SU-DHL-6 (cell line): Measurements from ENCODE around the gene ACKR1.

Experiments used
- H2AFZ ChIP-seq: fragments of 200-600 bp; sonication (generic); 2 replicates; pipeline ENCODE4 v1.6.1; 2014; ENCODE audit warnings: low read depth, mild to moderate bottlenecking, moderate library complexity, mixed read lengths, antibody characterized with exemption, low read length; ENCODE audit not compliant: severe bottlenecking
- H3F3A ChIP-seq: fragments of 200-600 bp; shearing (Covaris generic); 2 replicates; pipeline ENCODE4 v1.6.0; 2016; ENCODE audit warnings: antibody characterized with exemption, mild to moderate bottlenecking; ENCODE audit not compliant: insufficient read depth
- H3K27ac ChIP-seq: fragments of 200-600 bp; sonication (generic); 2 replicates; pipeline ENCODE4 v1.5.1; 2016; ENCODE audit warnings: low read depth, mild to moderate bottlenecking, low read length, moderate library complexity, mixed read lengths
- H3K27me3 ChIP-seq: fragments of 200-600 bp; sonication (generic), shearing (Covaris generic); 2 replicates; pipeline ENCODE4 v1.6.0; 2014; ENCODE audit warnings: mild to moderate bottlenecking, low read length
- H3K36me3 ChIP-seq: fragments of 200-600 bp; sonication (generic); 2 replicates; pipeline ENCODE4 v1.6.1; 2014; ENCODE audit warnings: mild to moderate bottlenecking, low read length, mixed read lengths
- H3K4me2 ChIP-seq: fragments of 300-600, 200-600 bp; shearing (Covaris generic), sonication (generic); 2 replicates; pipeline ENCODE4 v1.6.0; 2014; ENCODE audit warnings: low read length, low read depth, mild to moderate bottlenecking; ENCODE audit not compliant: poor library complexity, severe bottlenecking
- H3K4me3 ChIP-seq: fragments of 200-600 bp; sonication (generic); 2 replicates; pipeline ENCODE4 v1.5.1; 2014; ENCODE audit warnings: antibody characterized with exemption, low read length, mild to moderate bottlenecking, mixed read lengths; ENCODE audit not compliant: insufficient read depth, poor library complexity, severe bottlenecking
- H3K79me2 ChIP-seq: fragments of 200-600 bp; sonication (generic); 2 replicates; pipeline ENCODE4 v1.6.1; 2014; ENCODE audit warnings: mild to moderate bottlenecking, low read length, moderate library complexity; ENCODE audit not compliant: insufficient read depth
- H3K9ac ChIP-seq: fragments of 200-600 bp; sonication (generic); 2 replicates; pipeline ENCODE4 v1.7.0; 2014; ENCODE audit warnings: mild to moderate bottlenecking, low read length
- H3K9me2 ChIP-seq: fragments of 200-600 bp; sonication (generic); replicated peaks from 2 replicates; pipeline ENCODE4 v1.6.1; 2014; ENCODE audit warnings: low read length; ENCODE audit not compliant: insufficient read depth
- H3K9me3 ChIP-seq: fragments of 200-600 bp; sonication (generic); 2 replicates; pipeline ENCODE4 v1.6.1; 2014; ENCODE audit warnings: low read length, mixed read lengths; ENCODE audit not compliant: insufficient read depth
- H4K20me1 ChIP-seq: fragments of 200-600 bp; sonication (generic); 2 replicates; pipeline ENCODE4 v1.6.1; 2014; ENCODE audit warnings: low read depth, mild to moderate bottlenecking, antibody characterized with exemption, low read length, moderate library complexity, mixed read lengths
- CTCF ChIP-seq: fragments of 200-600 bp; sonication (generic); IDR thresholded peaks from one replicate; pipeline ENCODE4 v1.5.1; 2017; ENCODE audit warnings: antibody characterized with exemption, mild to moderate bottlenecking, low read length, moderate library complexity; ENCODE audit not compliant: insufficient read depth, poor library complexity, severe bottlenecking
- EZH2phosphoT487 ChIP-seq: fragments of 200-600 bp; sonication (generic), shearing (Covaris generic); conservative IDR thresholded peaks from 2 replicates; pipeline ENCODE4 v1.6.1; 2018; ENCODE audit warnings: mild to moderate bottlenecking, antibody characterized with exemption, low read length, moderate library complexity, mixed read lengths

The ACKR1 gene

GRCh38 chr1:159212596-159212995 lies 7.9 kb downstream of the ACKR1 start:
- Histone ChIP-seq H3K27me3 (no peaks in the 10 kb centered on the region), H3K9me2 (no peaks in the 10 kb centered on the region), H3K27ac (no peak overlapping the region), H3K36me3 (no peaks in the 10 kb centered on the region), H3K9me3 (no peaks in the 10 kb centered on the region), H4K20me1 (no peaks in the 10 kb centered on the region), H3K4me2 (no peak overlapping the region), H3K79me2 (no peaks in the 10 kb centered on the region), H3F3A (no peaks in the 10 kb centered on the region), H3K4me3 (no peak overlapping the region), H3K9ac (no peak overlapping the region), H2AFZ (no peak overlapping the region)
- TF ChIP-seq CTCF (no peak), EZH2phosphoT487 (no peak)

- H3F3A ChIP-seq = no peaks in the 10 kb centered on the region
- H2AFZ ChIP-seq = no peak overlapping the region
- no peaks in the 10 kb centered on the region for H3K36me3 ChIP-seq
- H3K27me3 ChIP-seq = no peaks in the 10 kb centered on the region
- H3K9me3 ChIP-seq = no peaks in the 10 kb centered on the region
- no peaks in the 10 kb centered on the region for H3K79me2 ChIP-seq
- H3K4me3 ChIP-seq = no peak overlapping the region
- H3K27ac ChIP-seq = no peak overlapping the region
- peak; percentile 81 for TF ChIP-seq CTCF
- no peak for TF ChIP-seq EZH2phosphoT487
- no peaks in the 10 kb centered on the region for H3K9me2 ChIP-seq
- H4K20me1 ChIP-seq = no peaks in the 10 kb centered on the region
- H3K4me2 ChIP-seq = no peak overlapping the region
- H3K9ac ChIP-seq = no peak overlapping the region
Observed at GRCh38 chr1:159214149-159214760, 9.6 kb downstream of the ACKR1 start.

- Histone ChIP-seq H3K27ac (no peak overlapping the region), H3K9ac (no peak overlapping the region), H3F3A (no peaks in the 10 kb centered on the region), H3K36me3 (no peaks in the 10 kb centered on the region), H2AFZ (no peak overlapping the region), H3K9me2 (no peaks in the 10 kb centered on the region), H3K27me3 (no peaks in the 10 kb centered on the region), H3K79me2 (no peaks in the 10 kb centered on the region), H3K4me3 (no peak overlapping the region), H3K4me2 (no peak overlapping the region), H3K9me3 (no peaks in the 10 kb centered on the region), H4K20me1 (no peaks in the 10 kb centered on the region)
- no peak for TF ChIP-seq CTCF
Observed at GRCh38 chr1:159218649-159219636, 14.3 kb downstream of the ACKR1 start.
